Peyer's patch (tissue), 4 donors: ENCODE results near the gene PYM1. TPM values are rescaled to one million over a fixed set of nuclear protein-coding genes. Genes with fewer than 3 reads are reported as not detected.

Experiments
- DNase-seq, 3 donors: peaks; one replicate each; pipeline ENCODE4 v3.0.0-alpha.2; 2017 to 2019
- H3K27ac ChIP-seq, 4 donors: fragments of 200-600 bp; sonication (generic); one replicate each; pipeline ENCODE4 v1.5.1; 2016 to 2019
- H3K27me3 ChIP-seq, 2 donors: fragments of 200-600 bp; sonication (generic); one replicate each; pipeline ENCODE4 v1.5.1; 2019
- H3K36me3 ChIP-seq, 3 donors: fragments of 200-600 bp; sonication (generic); one replicate each; pipeline ENCODE4 v1.5.1; 2016 to 2019
- H3K4me1 ChIP-seq, 4 donors: fragments of 200-600 bp; sonication (generic); one replicate each; pipeline ENCODE4 v1.5.1; 2016 to 2019
- H3K4me3 ChIP-seq, 4 donors: fragments of 200-600 bp; sonication (generic); 1 replicate in 3 of 4; 2 replicates in 1 of 4; pipeline ENCODE4 v1.5.1; 2016 to 2019; ENCODE audit warnings: mild to moderate bottlenecking in 1 of 4
- H3K9me3 ChIP-seq, 4 donors: fragments of 200-600 bp; sonication (generic); one replicate each; pipeline ENCODE4 v1.5.1; 2016 to 2019; ENCODE audit warnings: mild to moderate bottlenecking in 1 of 4
- CTCF ChIP-seq, 6 experiments: fragments of 450-650 bp in 4 of 6; fragments of 200-600 bp in 2 of 6; sonication (generic) in 1 of 6; IDR thresholded peaks; one replicate each; pipeline ENCODE4 v1.5.1; 2017 to 2019; ENCODE audit warnings: antibody characterized with exemption in 6 of 6, mild to moderate bottlenecking in 3 of 6, moderate library complexity in 1 of 6
- POLR2A ChIP-seq, 2 donors: fragments of 450-650 bp; IDR thresholded peaks; one replicate each; pipeline ENCODE4 v1.5.1; 2017; ENCODE audit warnings: antibody characterized with exemption in 2 of 2, mild to moderate bottlenecking in 2 of 2, moderate library complexity in 2 of 2
- total RNA-seq, 4 donors: library from RNA; depleted of rRNA; stranded (reverse); fragments of >200 nt; gene quantifications; one replicate each; pipeline ENCODE4 v1.1.0, GENCODE V29; 2016

Gene PYM1
- total RNA-seq, 4 donors from 2014 or later = 49.1 to 63.7 (median 52.4) TPM

GRCh38 chr12:55965941-55966407, 38.3 kb upstream of the PYM1 start, which contains the start of gene PMEL:
PMEL (minus strand) TSS chr12:55966042; CDS start chr12:55966011, 31 bp downstream.
- no peak for DNase-seq
- H3K27me3 ChIP-seq = no peaks in the 10 kb centered on the region
- peak within 1 kb of the TSS; percentile 60 to 79 (median 76) for H3K4me3 ChIP-seq
- no peaks in the 10 kb centered on the region for H3K36me3 ChIP-seq
- peak within 1 kb of the TSS; percentile 69 to 81 (median 78) for H3K27ac ChIP-seq
- peaks cover 0 to 11% (median 2%) of the 10 kb centered on the region in 4 donors for H3K4me1 ChIP-seq
- H3K9me3 ChIP-seq = no peaks in the 10 kb centered on the region
- no peak for TF ChIP-seq CTCF (IDR thresholded peaks at IDR 0.05)

GRCh38 chr12:55965240-55965639, 37.5 kb upstream of the PYM1 start:
- Histone ChIP-seq H3K4me3 (no peak overlapping the region), H3K27me3 (no peaks in the 10 kb centered on the region), H3K27ac (no peak overlapping the region), H3K9me3 (no peaks in the 10 kb centered on the region), H3K4me1 (peaks cover 0 to 11% (median 2%) of the 10 kb centered on the region in 4 donors), H3K36me3 (no peaks in the 10 kb centered on the region)
- DNase-seq = no peak
- no peak for TF ChIP-seq POLR2A (IDR thresholded peaks at IDR 0.05)
- TF ChIP-seq CTCF (IDR thresholded peaks at IDR 0.05) = no peak

- no peak overlapping the region for H3K4me3 ChIP-seq
- no peaks in the 10 kb centered on the region for H3K36me3 ChIP-seq
- H3K9me3 ChIP-seq = no peaks in the 10 kb centered on the region
- no peak for DNase-seq
- no peaks in the 10 kb centered on the region for H3K27me3 ChIP-seq
- no peak overlapping the region for H3K27ac ChIP-seq
- TF ChIP-seq POLR2A (IDR thresholded peaks at IDR 0.05) = no peak
- TF ChIP-seq CTCF (IDR thresholded peaks at IDR 0.05) = no peak
- H3K4me1 ChIP-seq = peaks cover 0 to 11% (median 2%) of the 10 kb centered on the region in 4 donors
Observed at GRCh38 chr12:55963760-55964159, 36.1 kb upstream of the PYM1 start.

GRCh38 chr12:55957106-55957859, 29.6 kb upstream of the PYM1 start:
- H3K4me1 ChIP-seq = peaks cover 0 to 10% (median 0%) of the 10 kb centered on the region in 4 donors
- DNase-seq = peak in 2 of 3 donors; percentile 61 to 63
- H3K27ac ChIP-seq = peak overlapping the region in 2 of 4 donors; percentile 5 to 31
- no peak overlapping the region for H3K4me3 ChIP-seq
- H3K9me3 ChIP-seq = no peaks in the 10 kb centered on the region
- TF ChIP-seq POLR2A (IDR thresholded peaks at IDR 0.05) = no peak
- TF ChIP-seq CTCF (IDR thresholded peaks at IDR 0.05) = no peak
- no peaks in the 10 kb centered on the region for H3K27me3 ChIP-seq
- H3K36me3 ChIP-seq = peaks cover 0 to 22% (median 0%) of the 10 kb centered on the region in 3 donors

GRCh38 chr12:55955800-55956508, 28.3 kb upstream of the PYM1 start:
- no peak overlapping the region for H3K4me3 ChIP-seq
- peaks cover 0 to 36% (median 0%) of the 10 kb centered on the region in 3 donors for H3K36me3 ChIP-seq
- H3K27ac ChIP-seq = peak overlapping the region in 1 of 4 donors; percentile 4
- H3K4me1 ChIP-seq = peaks cover 0 to 10% (median 0%) of the 10 kb centered on the region in 4 donors
- peak; percentile 30 to 77 (median 56) for DNase-seq
- no peaks in the 10 kb centered on the region for H3K27me3 ChIP-seq
- peak in 4 of 6 experiments; percentile 19 to 66 (median 55) for TF ChIP-seq CTCF (IDR thresholded peaks at IDR 0.05)
- TF ChIP-seq POLR2A (IDR thresholded peaks at IDR 0.05) = no peak
- H3K9me3 ChIP-seq = no peaks in the 10 kb centered on the region
